Endodermal cell (in vitro differentiated cells): ENCODE results near the gene PDZD4. TPM values are rescaled to one million over a fixed set of nuclear protein-coding genes. Genes with fewer than 3 reads are reported as not detected.

ENCODE experiments used
- DNase-seq: peaks from one replicate; pipeline ENCODE4 v3.0.0-alpha.2; 2017
- H3K27ac ChIP-seq: 2 replicates; pipeline ENCODE4 v1.5.1; 2013; ENCODE audit warnings: mild to moderate bottlenecking, low read depth, low read length, moderate library complexity
- H3K27me3 ChIP-seq: 2 replicates; pipeline ENCODE4 v1.6.1; 2013; ENCODE audit warnings: mild to moderate bottlenecking, low read length, moderate library complexity; ENCODE audit not compliant: insufficient read depth, control insufficient read depth, poor library complexity, severe bottlenecking
- H3K36me3 ChIP-seq: 2 replicates; pipeline ENCODE4 v1.7.0; 2013; ENCODE audit warnings: mild to moderate bottlenecking, low read length, moderate library complexity; ENCODE audit not compliant: control insufficient read depth, insufficient read depth
- H3K4me1 ChIP-seq: one replicate; pipeline ENCODE4 v1.7.0; 2013; ENCODE audit warnings: low read length; ENCODE audit not compliant: control insufficient read depth, insufficient read depth
- H3K4me3 ChIP-seq: 2 replicates; pipeline ENCODE4 v1.5.1; 2013; ENCODE audit warnings: mild to moderate bottlenecking, low read length, moderate library complexity
- H3K9ac ChIP-seq: 2 replicates; pipeline ENCODE4 v1.6.1; 2013; ENCODE audit warnings: mild to moderate bottlenecking, low read length, moderate library complexity; ENCODE audit not compliant: poor library complexity, severe bottlenecking; ENCODE audit errors: extremely low read depth
- H3K9me3 ChIP-seq: 2 replicates; pipeline ENCODE4 v1.6.1; 2013; ENCODE audit warnings: mild to moderate bottlenecking, low read length, moderate library complexity; ENCODE audit not compliant: control insufficient read depth
- H3K27ac Mint-ChIP-seq: 2 replicates; pipeline ENCODE4 v1.8.0; 2020; ENCODE audit warnings: mixed read lengths
- H3K27me3 Mint-ChIP-seq: 2 replicates; pipeline ENCODE4 v1.8.0; 2021; ENCODE audit warnings: mild to moderate bottlenecking, mixed read lengths; ENCODE audit not compliant: insufficient read depth
- H3K36me3 Mint-ChIP-seq: 2 replicates; pipeline ENCODE4 v1.8.0; 2020; ENCODE audit warnings: low read depth, mixed read lengths
- H3K4me1 Mint-ChIP-seq: 2 replicates; pipeline ENCODE4 v1.8.0; 2020; ENCODE audit warnings: mixed read lengths
- H3K4me3 Mint-ChIP-seq: 2 replicates; pipeline ENCODE4 v1.8.0; 2020; ENCODE audit warnings: mild to moderate bottlenecking, moderate library complexity, mixed read lengths
- H3K9me3 Mint-ChIP-seq: 2 replicates; pipeline ENCODE4 v1.8.0; 2020; ENCODE audit warnings: mild to moderate bottlenecking, mixed read lengths
- CTCF ChIP-seq: fragments of 200-600 bp; sonication (generic); conservative IDR thresholded peaks from 2 replicates; pipeline ENCODE4 v1.5.0; 2021; ENCODE audit warnings: antibody characterized with exemption, mild to moderate bottlenecking
- WGBS, 2 experiments: methylation state at CpG; one replicate each; pipeline versions ENCODE4 v1.1.5 to v1.1.7; 2013; ENCODE audit warnings: missing lambda C conversion rate in 2 of 2, mixed read lengths in 1 of 2; ENCODE audit not compliant: insufficient coverage in 1 of 2, insufficient read length in 1 of 2; 5-methylcytosine and 5-hydroxymethylcytosine counted together
- total RNA-seq, 2 donors: library from RNA; stranded (reverse); fragmentation: NEBNext Ultra II Directional in 1 of 2; extraction: Animal tissue kit (Norgen Biotek cat#: 25700) in 1 of 2; gene quantifications; 2 replicates in 1 of 2; 3 replicates in 1 of 2; pipeline ENCODE4 v1.2.1, GENCODE V29; 2021

PDZD4 gene
- total RNA-seq, 2 donors from 2014 or later, result 30.1 to 68.3 TPM

GRCh38 chrX:153866302-153867019, 36.1 kb upstream of the PDZD4 start:
- no peaks in the 10 kb centered on the region for H3K27me3 ChIP-seq
- Mint-ChIP-seq H3K36me3 (peaks cover 18% of the 10 kb centered on the region), H3K9me3 (peaks cover 74% of the 10 kb centered on the region), H3K4me1 (no peaks in the 10 kb centered on the region), H3K27me3 (no peaks in the 10 kb centered on the region), H3K4me3 (no peak overlapping the region), H3K27ac (no peak overlapping the region)
- H3K27ac ChIP-seq, result no peak overlapping the region
- no peak for TF ChIP-seq CTCF
- DNase-seq, result no peak
- no peak overlapping the region for H3K9ac ChIP-seq
- 97 to 100% methylated on average over 5 to 22 of the region's 22 CpGs for WGBS, 2 experiments
- no peaks in the 10 kb centered on the region for H3K9me3 ChIP-seq
- H3K4me1 ChIP-seq, result no peaks in the 10 kb centered on the region
- H3K4me3 ChIP-seq, result no peak overlapping the region
- H3K36me3 ChIP-seq, result no peaks in the 10 kb centered on the region

GRCh38 chrX:153865685-153866084, 35.3 kb upstream of the PDZD4 start:
- Mint-ChIP-seq H3K36me3 (peaks cover 19% of the 10 kb centered on the region), H3K9me3 (peaks cover 75% of the 10 kb centered on the region), H3K27ac (no peak overlapping the region), H3K4me3 (no peak overlapping the region), H3K27me3 (no peaks in the 10 kb centered on the region), H3K4me1 (no peaks in the 10 kb centered on the region)
- Histone ChIP-seq H3K4me1 (no peaks in the 10 kb centered on the region), H3K9me3 (no peaks in the 10 kb centered on the region), H3K36me3 (no peaks in the 10 kb centered on the region), H3K9ac (no peak overlapping the region), H3K27ac (no peak overlapping the region), H3K27me3 (no peaks in the 10 kb centered on the region), H3K4me3 (no peak overlapping the region)
- whole genome bisulfite sequencing, 2 experiments, result 94 to 96% methylated on average over 2 to 8 of the region's 9 CpGs
- TF ChIP-seq CTCF, result no peak
- DNase-seq, result no peak

- H3K9ac ChIP-seq, result no peak overlapping the region
- no peaks in the 10 kb centered on the region for H3K36me3 ChIP-seq
- TF ChIP-seq CTCF, result no peak
- no peaks in the 10 kb centered on the region for H3K27me3 Mint-ChIP-seq
- H3K4me1 Mint-ChIP-seq, result no peaks in the 10 kb centered on the region
- H3K27ac Mint-ChIP-seq, result no peak overlapping the region
- H3K36me3 Mint-ChIP-seq, result peaks cover 19% of the 10 kb centered on the region
- H3K4me3 Mint-ChIP-seq, result no peak overlapping the region
- no peak overlapping the region for H3K4me3 ChIP-seq
- H3K27me3 ChIP-seq, result no peaks in the 10 kb centered on the region
- no peaks in the 10 kb centered on the region for H3K4me1 ChIP-seq
- 94% methylated on average over 9 of the region's 11 CpGs; no CpG with 5 or more reads in 1 of the 2 experiments for WGBS, 2 experiments
- peaks cover 72% of the 10 kb centered on the region for H3K9me3 Mint-ChIP-seq
- no peak overlapping the region for H3K27ac ChIP-seq
- H3K9me3 ChIP-seq, result no peaks in the 10 kb centered on the region
- no peak for DNase-seq
Measured at GRCh38 chrX:153865321-153865580, 34.9 kb upstream of the PDZD4 start.
